Astrocyte (in vitro differentiated cells and primary cell): Measurements from ENCODE around the gene CARD14.

Experiments
- CTCF ChIP-seq: IDR thresholded peaks from 2 replicates; pipeline ENCODE4 v1.5.1; 2011; ENCODE audit warnings: low read depth, mild to moderate bottlenecking, inconsistent platforms, low read length, moderate library complexity; ENCODE audit not compliant: insufficient read depth
- EZH2 ChIP-seq: IDR thresholded peaks from 2 replicates; pipeline ENCODE4 v1.6.1; 2012; ENCODE audit warnings: mild to moderate bottlenecking, low read length, inconsistent platforms; ENCODE audit not compliant: insufficient read depth

DNA sequence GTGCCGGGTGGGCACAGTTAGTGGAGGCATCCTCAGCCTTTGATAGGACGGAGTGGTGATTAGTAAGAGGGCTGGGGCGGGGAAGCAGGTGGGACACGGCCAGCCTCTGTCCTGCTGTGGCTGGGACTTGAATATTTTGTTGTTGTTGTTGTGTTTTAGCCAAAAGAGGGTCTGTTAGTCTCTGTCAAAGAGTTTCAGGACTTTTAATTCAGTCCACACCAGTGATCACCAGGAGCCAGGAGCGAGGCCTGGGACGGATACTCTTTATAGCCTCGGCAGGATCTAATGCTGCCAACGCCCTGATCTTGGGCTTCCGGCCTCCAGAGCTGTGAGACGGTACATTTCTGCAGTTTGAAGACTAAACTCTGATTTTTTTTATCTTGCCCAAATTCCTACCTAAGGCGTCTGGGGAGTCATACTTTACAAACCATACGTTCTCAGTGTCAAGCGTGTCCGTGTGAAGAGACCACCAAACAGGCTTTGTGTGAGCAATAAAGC, 87.9 kb downstream of the CARD14 start:
- no peak for TF ChIP-seq CTCF
- TF ChIP-seq EZH2: no peak
